ENCODE measurements around the gene CREB3. TPM values are rescaled to one million over a fixed set of nuclear protein-coding genes. Genes with fewer than 3 reads are reported as not detected.
A peak's percentile ranks its signal among the peaks of the same experiment; 100 is the strongest.

CREB3 gene
- total RNA-seq, 1 donor from 2014 or later, result 29.2 TPM

DNA sequence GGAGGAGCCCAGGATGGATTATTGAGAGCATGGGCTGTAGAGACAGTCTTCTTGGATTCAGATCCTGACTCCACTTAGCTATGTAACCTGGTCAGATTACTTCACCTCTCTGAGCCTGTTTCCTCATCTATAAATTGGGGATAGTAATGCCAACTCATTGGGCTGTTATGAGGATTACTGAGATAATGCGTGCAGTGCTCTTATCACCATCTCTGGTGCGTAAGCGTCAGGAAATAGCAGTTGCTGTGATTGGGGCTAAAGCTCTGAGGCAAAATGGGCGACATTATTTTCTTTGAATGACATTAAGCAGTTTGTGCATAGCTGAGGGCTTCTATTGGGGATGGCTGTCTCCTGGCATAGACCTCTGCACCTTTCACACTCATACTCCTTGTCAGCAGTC is 22.6 kb downstream of the CREB3 start:
- Mint-ChIP-seq H3K27ac (ENCODE audit: unreplicated experiment) (peak overlapping the region; percentile 25), H3K27me3 (ENCODE audit: unreplicated experiment) (peaks cover 25% of the 10 kb centered on the region), H3K4me1 (ENCODE audit: unreplicated experiment) (peaks cover 79% of the 10 kb centered on the region), H3K36me3 (ENCODE audit: low read depth, unreplicated experiment) (peaks cover 38% of the 10 kb centered on the region), H3K4me3 (ENCODE audit: unreplicated experiment) (peak overlapping the region; percentile 53), H3K9me3 (ENCODE audit: unreplicated experiment) (no peaks in the 10 kb centered on the region)
- no peak for DNase-seq (ENCODE audit: low spot score)
- TF ChIP-seq, protein P1, sequence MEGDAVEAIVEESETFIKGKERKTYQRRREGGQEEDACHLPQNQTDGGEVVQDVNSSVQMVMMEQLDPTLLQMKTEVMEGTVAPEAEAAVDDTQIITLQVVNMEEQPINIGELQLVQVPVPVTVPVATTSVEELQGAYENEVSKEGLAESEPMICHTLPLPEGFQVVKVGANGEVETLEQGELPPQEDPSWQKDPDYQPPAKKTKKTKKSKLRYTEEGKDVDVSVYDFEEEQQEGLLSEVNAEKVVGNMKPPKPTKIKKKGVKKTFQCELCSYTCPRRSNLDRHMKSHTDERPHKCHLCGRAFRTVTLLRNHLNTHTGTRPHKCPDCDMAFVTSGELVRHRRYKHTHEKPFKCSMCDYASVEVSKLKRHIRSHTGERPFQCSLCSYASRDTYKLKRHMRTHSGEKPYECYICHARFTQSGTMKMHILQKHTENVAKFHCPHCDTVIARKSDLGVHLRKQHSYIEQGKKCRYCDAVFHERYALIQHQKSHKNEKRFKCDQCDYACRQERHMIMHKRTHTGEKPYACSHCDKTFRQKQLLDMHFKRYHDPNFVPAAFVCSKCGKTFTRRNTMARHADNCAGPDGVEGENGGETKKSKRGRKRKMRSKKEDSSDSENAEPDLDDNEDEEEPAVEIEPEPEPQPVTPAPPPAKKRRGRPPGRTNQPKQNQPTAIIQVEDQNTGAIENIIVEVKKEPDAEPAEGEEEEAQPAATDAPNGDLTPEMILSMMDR (IDR thresholded peaks at IDR 0.05; ENCODE audit: unreplicated experiment), result no peak

DNA sequence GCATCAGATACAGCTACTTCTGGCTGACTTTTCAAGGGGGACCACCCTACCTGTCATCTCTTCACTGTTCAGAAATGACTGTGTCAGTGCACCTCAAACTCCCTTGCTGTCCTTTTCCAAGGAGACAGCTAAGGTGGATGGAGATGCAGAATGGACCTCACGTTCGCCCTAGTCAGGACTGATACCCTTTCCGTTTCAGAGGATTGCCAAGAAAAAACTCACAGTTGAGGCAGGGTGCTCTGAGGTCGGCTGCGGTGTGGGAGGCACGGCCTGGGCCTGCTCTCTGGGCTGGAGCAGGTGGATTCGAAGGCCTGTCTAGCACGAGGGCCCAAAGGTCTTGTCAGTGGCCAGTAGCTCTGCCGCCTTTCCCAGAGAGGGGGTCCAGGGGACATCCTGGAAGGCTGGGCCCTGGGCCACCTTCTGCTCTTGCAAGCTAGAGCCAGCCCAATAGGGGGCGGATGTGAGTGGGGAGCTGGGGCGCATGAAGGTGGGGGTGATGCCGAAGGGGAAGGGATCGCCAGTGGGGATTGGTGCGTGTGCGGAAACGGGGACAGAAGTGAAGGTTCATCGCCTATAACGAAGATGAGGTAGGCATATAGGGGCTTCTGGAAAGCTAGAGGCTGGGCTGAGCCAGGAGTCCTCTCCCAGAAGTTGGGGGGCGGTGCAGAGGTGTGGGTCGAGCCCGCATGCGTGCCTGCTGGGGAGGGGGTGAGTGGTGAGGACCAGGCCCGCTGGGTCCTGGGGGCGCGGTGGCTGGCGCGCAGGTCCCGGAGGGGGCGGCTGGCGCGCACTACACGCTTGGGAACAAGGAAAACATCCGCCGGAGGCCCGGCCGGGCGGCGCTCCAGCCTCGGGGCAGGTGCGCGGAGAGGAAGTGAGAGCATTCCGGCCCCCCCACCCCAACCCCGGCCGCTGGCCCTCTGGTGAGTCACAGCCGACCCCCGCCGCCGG is 24.1 kb downstream of the CREB3 start:
- H3K4me3 Mint-ChIP-seq (ENCODE audit: unreplicated experiment), result peak overlapping the region; percentile 92
- H3K4me1 Mint-ChIP-seq (ENCODE audit: unreplicated experiment), result peaks cover 75% of the 10 kb centered on the region
- H3K27ac Mint-ChIP-seq (ENCODE audit: unreplicated experiment), result peak overlapping the region; percentile 98
- H3K27me3 Mint-ChIP-seq (ENCODE audit: unreplicated experiment), result peaks cover 26% of the 10 kb centered on the region
- no peaks in the 10 kb centered on the region for H3K9me3 Mint-ChIP-seq (ENCODE audit: unreplicated experiment)
- H3K36me3 Mint-ChIP-seq (ENCODE audit: low read depth, unreplicated experiment), result peaks cover 32% of the 10 kb centered on the region
- TF ChIP-seq, protein P1 (IDR thresholded peaks at IDR 0.05; ENCODE audit: unreplicated experiment), result no peak
- peak; percentile 62 for DNase-seq (ENCODE audit: low spot score)

DNA sequence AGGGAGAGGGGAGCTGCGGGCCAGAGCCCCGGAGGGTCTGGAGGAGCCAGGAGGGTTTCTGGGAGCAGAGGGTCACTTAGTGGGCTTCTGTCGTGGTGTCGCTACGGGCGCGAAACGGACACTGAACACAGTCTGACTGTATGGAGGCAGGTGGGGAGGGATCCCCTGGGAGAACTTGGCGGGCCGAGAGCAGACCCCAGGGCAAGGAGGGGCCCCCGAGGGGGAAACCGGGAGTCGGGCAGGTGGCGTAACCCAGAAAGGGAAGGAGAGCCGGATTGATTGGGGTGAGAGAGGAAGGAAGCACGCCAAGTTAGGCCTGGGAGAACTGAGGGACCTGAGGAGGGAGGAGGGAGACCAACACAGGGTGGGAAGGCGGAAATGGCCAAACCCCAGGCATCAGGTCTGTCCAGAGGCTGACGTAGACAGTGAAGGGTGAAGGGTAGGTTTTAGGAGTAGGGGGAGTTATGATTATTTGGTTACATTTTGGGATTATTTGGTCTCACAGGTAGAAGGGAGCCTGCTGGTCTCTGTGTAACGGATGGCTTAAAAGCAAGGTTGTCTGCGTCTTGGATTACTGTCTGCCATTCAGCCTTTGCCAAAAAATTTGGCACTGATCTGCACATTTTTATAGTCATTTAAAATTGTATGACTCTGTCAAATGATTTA is 24.9 kb downstream of the CREB3 start:
- TF ChIP-seq, protein P1 (IDR thresholded peaks at IDR 0.05; ENCODE audit: unreplicated experiment), result no peak
- peak; percentile 42 for DNase-seq (ENCODE audit: low spot score)
- peaks cover 24% of the 10 kb centered on the region for H3K27me3 Mint-ChIP-seq (ENCODE audit: unreplicated experiment)
- peak overlapping the region; percentile 90 for H3K4me3 Mint-ChIP-seq (ENCODE audit: unreplicated experiment)
- peaks cover 27% of the 10 kb centered on the region for H3K36me3 Mint-ChIP-seq (ENCODE audit: low read depth, unreplicated experiment)
- H3K27ac Mint-ChIP-seq (ENCODE audit: unreplicated experiment), result peak overlapping the region; percentile 98
- H3K4me1 Mint-ChIP-seq (ENCODE audit: unreplicated experiment), result peaks cover 73% of the 10 kb centered on the region
- no peaks in the 10 kb centered on the region for H3K9me3 Mint-ChIP-seq (ENCODE audit: unreplicated experiment)

DNA sequence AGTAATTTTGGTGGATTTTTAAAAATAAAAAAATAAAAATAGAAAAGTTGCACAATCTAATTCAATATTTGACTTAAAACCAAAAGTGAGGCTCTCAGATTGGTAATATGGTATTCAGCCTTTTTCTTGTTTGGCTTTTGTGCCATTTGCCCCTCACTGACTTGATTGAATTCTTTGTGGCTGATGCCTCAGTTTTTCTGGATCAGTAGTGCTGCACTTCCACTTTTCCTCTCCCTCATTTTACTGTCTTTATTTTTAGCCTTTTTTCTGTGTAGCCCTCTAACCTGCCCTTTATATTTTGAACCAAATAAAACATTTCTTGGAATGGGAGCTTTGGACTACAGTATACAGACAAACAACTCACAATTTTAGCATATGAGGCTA is 25.4 kb downstream of the CREB3 start:
- DNase-seq (ENCODE audit: low spot score), result no peak
- H3K27ac Mint-ChIP-seq (ENCODE audit: unreplicated experiment), result peak overlapping the region; percentile 89
- H3K4me1 Mint-ChIP-seq (ENCODE audit: unreplicated experiment), result peaks cover 68% of the 10 kb centered on the region
- H3K36me3 Mint-ChIP-seq (ENCODE audit: low read depth, unreplicated experiment), result peaks cover 23% of the 10 kb centered on the region
- TF ChIP-seq, protein P1 (IDR thresholded peaks at IDR 0.05; ENCODE audit: unreplicated experiment), result no peak
- peaks cover 25% of the 10 kb centered on the region for H3K27me3 Mint-ChIP-seq (ENCODE audit: unreplicated experiment)
- H3K4me3 Mint-ChIP-seq (ENCODE audit: unreplicated experiment), result peak overlapping the region; percentile 32
- H3K9me3 Mint-ChIP-seq (ENCODE audit: unreplicated experiment), result no peaks in the 10 kb centered on the region

All from endothelial cell (in vitro differentiated cells).